ENCODE data around the gene SAA1.
"Not testable (repeated sequence)": the region's sequence is repeated elsewhere in the genome, so short reads cannot be mapped to it uniquely, and the experiment has no call there.

DNA sequence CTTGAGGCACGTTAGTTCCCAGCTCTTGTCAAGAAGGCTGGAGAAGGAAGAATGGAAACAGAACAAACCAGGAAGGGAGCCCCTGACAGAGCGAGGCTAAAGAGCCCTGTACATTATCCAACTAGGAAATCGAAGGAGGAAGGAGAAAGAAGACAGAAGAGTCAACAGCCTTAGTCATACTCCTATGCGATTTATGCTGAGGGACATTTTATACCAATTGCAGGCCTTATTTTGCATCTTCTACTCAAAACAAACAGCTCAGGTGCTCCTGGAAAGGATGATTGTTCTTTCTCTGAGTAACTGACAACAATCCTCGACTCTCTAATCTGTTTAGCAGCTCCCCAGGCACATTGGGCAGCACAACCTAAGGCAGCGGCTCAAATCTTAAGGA lies 18.9 kb upstream of the SAA1 start:
- TF ChIP-seq POLR2A (IDR thresholded peaks at IDR 0.05; ENCODE audit: low read depth, low read length); POLR2AphosphoS5 (IDR thresholded peaks at IDR 0.05; ENCODE audit: low read depth, low read length); TAF1 (IDR thresholded peaks at IDR 0.05; ENCODE audit: borderline replicate concordance, low read depth, low read length): not testable (repeated sequence)

All from GM12892 (cell line).